HG03442 (cell line): Measurements from ENCODE around the gene GNMT.
"Not testable (repeated sequence)": the region's sequence is repeated elsewhere in the genome, so short reads cannot be mapped to it uniquely, and the experiment has no call there.

Experiments used
- ATAC-seq: cut with Tn5 transposase; IDR thresholded peaks from one replicate; pipeline ENCODE4 v1.9.1; 2021; ENCODE audit warnings: mild to moderate bottlenecking, moderate library complexity; ENCODE audit not compliant: unreplicated experiment

The GNMT gene

GRCh38 chr6:42971746-42972327, 11.3 kb downstream of the GNMT start:
- ATAC-seq, result no peak

GRCh38 chr6:42973926-42974325, 13.4 kb downstream of the GNMT start:
- no peak for ATAC-seq

GRCh38 chr6:42974919-42975505, 14.5 kb downstream of the GNMT start:
- no peak for ATAC-seq

- peak; percentile 24 for ATAC-seq
Observed at GRCh38 chr6:42978487-42978838, 17.9 kb downstream of the GNMT start.

GRCh38 chr6:42978839-42979522, 18.4 kb downstream of the GNMT start, which contains the start of gene PEX6:
Gene PEX6, minus strand, starts transcription at chr6:42979181. Its CDS starts 31 bp downstream, at chr6:42979150.
- peak; percentile 75 for ATAC-seq

- ATAC-seq, result no peak
Observed at GRCh38 chr6:42979523-42980177, 19.1 kb downstream of the GNMT start.

GRCh38 chr6:42981836-42982235, 21.3 kb downstream of the GNMT start:
- ATAC-seq, result no peak

GRCh38 chr6:42984001-42984923, 23.7 kb downstream of the GNMT start, which contains the start of gene PPP2R5D:
Gene PPP2R5D, plus strand, starts transcription at chr6:42984570. Its CDS starts 108 bp downstream, at chr6:42984678.
- ATAC-seq, result peak; percentile 91

GRCh38 chr6:42984924-42985475, 24.4 kb downstream of the GNMT start:
- ATAC-seq, result no peak

GRCh38 chr6:42987533-42988451, 27.2 kb downstream of the GNMT start:
- no peak for ATAC-seq

- no peak for ATAC-seq
Observed at GRCh38 chr6:42988486-42989020, 28.0 kb downstream of the GNMT start.

GRCh38 chr6:42989923-42990322, 29.4 kb downstream of the GNMT start:
- no peak for ATAC-seq

GRCh38 chr6:42993445-42993844, 32.9 kb downstream of the GNMT start:
- no peak for ATAC-seq

- no peak for ATAC-seq
Observed at GRCh38 chr6:42996513-42996912, 36.0 kb downstream of the GNMT start.

- ATAC-seq, result not testable (repeated sequence)
Observed at GRCh38 chr6:42998205-42998604, 37.7 kb downstream of the GNMT start.

GRCh38 chr6:43001843-43002242, 41.3 kb downstream of the GNMT start:
- ATAC-seq, result no peak

- no peak for ATAC-seq
Observed at GRCh38 chr6:43005844-43006243, 45.3 kb downstream of the GNMT start.

- no peak for ATAC-seq
Observed at GRCh38 chr6:43006251-43006650, 45.7 kb downstream of the GNMT start.

GRCh38 chr6:43007126-43007525, 46.6 kb downstream of the GNMT start:
- ATAC-seq, result no peak
